PC-9 (cell line): Measurements from ENCODE around the gene CDC42BPG. TPM values are rescaled to one million over a fixed set of nuclear protein-coding genes. Genes with fewer than 3 reads are reported as not detected.

Experiments
- BruUV-seq: library from RNA; stranded (reverse); fragments of 400-500 nt; replicated peaks from 2 replicates; lab custom pipeline; 2021; lab: Mats Ljungman, UMichigan
- CTCF ChIA-PET: fragments of 300-600 bp; sonication (Branson Sonifier 250); formaldehyde crosslinking; loops from one replicate; lab custom pipeline; 2022; ENCODE audit warnings: antibody characterized with exemption; lab: Charles Lee
- POLR2A ChIA-PET: fragments of 300-600 bp; sonication (Branson Sonifier 250); formaldehyde crosslinking; loops from one replicate; lab custom pipeline; 2022; ENCODE audit warnings: antibody characterized with exemption; ENCODE audit not compliant: unreplicated experiment; lab: Charles Lee
- DNase-seq, 2 experiments: peaks; one replicate each; pipeline versions ENCODE4 v3.0.0 to v3.0.0-alpha.2; 2015 to 2022; ENCODE audit warnings: mixed read lengths in 1 of 2
- H2AFZ ChIP-seq: fragments of 200-600 bp; sonication (generic); 2 replicates; pipeline ENCODE4 v1.8.1; 2017; ENCODE audit warnings: antibody characterized with exemption
- H3F3A ChIP-seq: fragments of 200-600 bp; sonication (generic); 2 replicates; pipeline ENCODE4 v1.8.1; 2017; ENCODE audit warnings: antibody characterized with exemption, mild to moderate bottlenecking, low read depth; ENCODE audit not compliant: insufficient read depth
- H3K27ac ChIP-seq: fragments of 200-600 bp; sonication (generic); 2 replicates; pipeline ENCODE4 v1.6.1; 2016; ENCODE audit warnings: mixed run types
- H3K27me3 ChIP-seq: fragments of 200-600 bp; sonication (generic); 2 replicates; pipeline ENCODE4 v1.6.1; 2016; ENCODE audit warnings: low read depth, mixed run types; ENCODE audit not compliant: insufficient read depth
- H3K36me3 ChIP-seq: fragments of 200-600 bp; sonication (generic); 2 replicates; pipeline ENCODE4 v1.6.1; 2016; ENCODE audit warnings: low read depth, mixed run types
- H3K4me1 ChIP-seq: fragments of 200-600 bp; sonication (generic); replicated peaks from 2 replicates; pipeline ENCODE4 v1.6.1; 2016; ENCODE audit warnings: mixed run types; ENCODE audit not compliant: insufficient read depth
- H3K4me2 ChIP-seq: fragments of 200-600 bp; sonication (generic); 2 replicates; pipeline ENCODE4 v1.6.1; 2017; ENCODE audit warnings: mixed run types
- H3K4me3 ChIP-seq: fragments of 200-600 bp; sonication (generic); 2 replicates; pipeline ENCODE4 v1.6.1; 2016; ENCODE audit warnings: mixed run types
- H3K79me2 ChIP-seq: fragments of 200-600 bp; sonication (generic); 2 replicates; pipeline ENCODE4 v1.6.1; 2017; ENCODE audit warnings: low read depth, mixed run types
- H3K9me2 ChIP-seq: fragments of 200-600 bp; sonication (generic); 2 replicates; pipeline ENCODE4 v1.8.1; 2017; ENCODE audit warnings: mild to moderate bottlenecking; ENCODE audit not compliant: insufficient read depth
- H3K9me3 ChIP-seq: fragments of 200-600 bp; sonication (generic); 2 replicates; pipeline ENCODE4 v1.8.1; 2016; ENCODE audit warnings: low read depth; ENCODE audit not compliant: insufficient read depth
- H4K20me1 ChIP-seq: fragments of 200-600 bp; sonication (generic); 2 replicates; pipeline ENCODE4 v1.8.1; 2017; ENCODE audit not compliant: insufficient read depth
- EZH2 ChIP-seq: fragments of 200-600 bp; sonication (generic); IDR thresholded peaks from 2 replicates; pipeline ENCODE4 v1.8.0; 2017; ENCODE audit warnings: antibody characterized with exemption, low read depth
- intact Hi-C: fragments of 100-400 bp; cut with micrococcal nuclease; formaldehyde crosslinking; loops from one replicate; pipeline ENCODE4 v1.10.0; 2022; ENCODE audit not compliant: unreplicated experiment
- total RNA-seq: library from RNA; stranded (reverse); gene quantifications from 2 replicates; pipeline ENCODE4 v1.2.3, GENCODE V29; 2021
- TF ChIP-seq, protein P1 (sequence below): fragments of 200-600 bp; sonication (generic); conservative IDR thresholded peaks from 2 replicates; pipeline ENCODE4 v1.6.1; 2017; ENCODE audit warnings: mixed run types, antibody characterized with exemption, mild to moderate bottlenecking, moderate library complexity

CDC42BPG gene
- total RNA-seq, 1 experiment from 2014 or later, result 31.3 TPM

DNA sequence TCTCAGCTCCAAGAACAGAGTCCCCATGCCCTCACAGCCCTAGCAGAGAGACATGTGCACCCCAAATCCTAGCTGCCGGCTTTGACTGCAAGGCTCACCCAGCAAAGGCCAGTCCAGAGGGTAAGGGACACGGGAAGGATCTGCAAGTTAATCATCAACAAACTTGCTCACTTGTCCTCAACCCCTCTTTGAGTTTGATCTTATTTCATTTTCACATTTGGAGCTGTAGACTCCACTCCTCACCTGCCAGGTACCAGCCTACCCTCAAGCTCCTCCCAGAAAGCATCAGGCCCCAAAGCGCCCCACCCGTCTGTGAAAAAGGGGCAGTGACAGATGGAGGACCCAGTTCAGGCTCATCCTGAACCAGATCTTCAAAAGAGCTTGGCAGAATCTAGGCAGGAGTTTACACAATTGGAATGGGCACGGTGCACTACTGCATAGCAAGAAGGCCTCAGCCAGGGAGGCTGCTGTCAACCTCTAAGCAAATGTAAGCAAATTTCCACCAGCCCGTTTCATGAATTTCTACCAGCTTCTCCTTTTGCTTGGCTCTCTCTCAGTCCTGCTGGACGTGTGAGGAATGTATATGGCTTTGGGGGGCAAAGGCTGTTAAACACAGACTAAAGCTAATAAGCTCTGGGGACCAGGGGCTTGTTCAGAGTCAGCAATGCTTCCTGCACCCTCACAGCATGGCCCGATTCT lies 28.5 kb upstream of the CDC42BPG start:
- peaks cover 72% of the 10 kb centered on the region for H4K20me1 ChIP-seq
- TF ChIP-seq, protein P1, sequence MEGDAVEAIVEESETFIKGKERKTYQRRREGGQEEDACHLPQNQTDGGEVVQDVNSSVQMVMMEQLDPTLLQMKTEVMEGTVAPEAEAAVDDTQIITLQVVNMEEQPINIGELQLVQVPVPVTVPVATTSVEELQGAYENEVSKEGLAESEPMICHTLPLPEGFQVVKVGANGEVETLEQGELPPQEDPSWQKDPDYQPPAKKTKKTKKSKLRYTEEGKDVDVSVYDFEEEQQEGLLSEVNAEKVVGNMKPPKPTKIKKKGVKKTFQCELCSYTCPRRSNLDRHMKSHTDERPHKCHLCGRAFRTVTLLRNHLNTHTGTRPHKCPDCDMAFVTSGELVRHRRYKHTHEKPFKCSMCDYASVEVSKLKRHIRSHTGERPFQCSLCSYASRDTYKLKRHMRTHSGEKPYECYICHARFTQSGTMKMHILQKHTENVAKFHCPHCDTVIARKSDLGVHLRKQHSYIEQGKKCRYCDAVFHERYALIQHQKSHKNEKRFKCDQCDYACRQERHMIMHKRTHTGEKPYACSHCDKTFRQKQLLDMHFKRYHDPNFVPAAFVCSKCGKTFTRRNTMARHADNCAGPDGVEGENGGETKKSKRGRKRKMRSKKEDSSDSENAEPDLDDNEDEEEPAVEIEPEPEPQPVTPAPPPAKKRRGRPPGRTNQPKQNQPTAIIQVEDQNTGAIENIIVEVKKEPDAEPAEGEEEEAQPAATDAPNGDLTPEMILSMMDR, result no peak
- no peak for TF ChIP-seq EZH2
- no peak overlapping the region for H3K27ac ChIP-seq
- ChIA-PET POLR2A (interaction anchor here (0.7 kb wide), 1 partner anchor 555 kb away, joined by 4 read pairs; the partner anchor contains the start of gene PRDX5), CTCF (interaction anchor here (0.6 kb wide), 1 partner anchor 587 kb away, joined by 11 read pairs; the partner anchor contains the start of gene GPR137)
- peaks cover 97% of the 10 kb centered on the region for H3K79me2 ChIP-seq
- no peaks in the 10 kb centered on the region for H3K9me2 ChIP-seq
- DNase-seq, result no peak
- H3K4me2 ChIP-seq, result no peak overlapping the region
- H3K9me3 ChIP-seq, result no peaks in the 10 kb centered on the region
- H2AFZ ChIP-seq, result no peak overlapping the region
- no TSS peak for BruUV-seq
- intact Hi-C loops, result no loop called here
- no peak overlapping the region for H3K4me3 ChIP-seq
- peaks cover 64% of the 10 kb centered on the region for H3K4me1 ChIP-seq
- H3K27me3 ChIP-seq, result no peaks in the 10 kb centered on the region
- H3K36me3 ChIP-seq, result peaks cover 25% of the 10 kb centered on the region
- peaks cover 37% of the 10 kb centered on the region for H3F3A ChIP-seq

DNA sequence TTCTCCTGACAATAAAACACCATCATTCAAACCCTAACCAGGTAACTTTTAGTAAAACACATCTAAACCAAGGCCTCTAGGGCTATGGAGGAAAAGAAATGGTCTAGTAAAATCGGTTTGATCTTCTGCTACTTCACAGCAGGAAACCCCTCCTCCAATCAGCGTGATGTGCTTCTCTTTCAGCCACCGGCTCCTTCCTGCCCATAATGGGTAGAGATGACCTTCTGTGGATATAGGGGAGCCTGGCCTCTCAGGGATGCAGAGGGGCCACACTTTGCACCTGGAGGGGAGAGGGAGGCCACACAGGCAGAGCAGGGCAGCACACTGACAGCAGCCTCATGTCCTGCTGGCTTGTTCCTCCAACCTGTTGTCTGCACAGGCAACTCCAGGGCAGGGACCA lies 27.0 kb upstream of the CDC42BPG start:
- ChIA-PET CTCF (no interaction called here), POLR2A (no interaction called here)
- Histone ChIP-seq H3K27me3 (no peaks in the 10 kb centered on the region), H3K4me2 (no peak overlapping the region; the same call in 1 of the 2 replicates), H3F3A (peaks cover 29% of the 10 kb centered on the region), H3K4me3 (no peak overlapping the region), H4K20me1 (peaks cover 76% of the 10 kb centered on the region), H3K27ac (no peak overlapping the region), H3K4me1 (peaks cover 61% of the 10 kb centered on the region), H3K9me3 (no peaks in the 10 kb centered on the region), H3K9me2 (no peaks in the 10 kb centered on the region), H3K79me2 (peaks cover 99% of the 10 kb centered on the region), H3K36me3 (peaks cover 25% of the 10 kb centered on the region), H2AFZ (no peak overlapping the region)
- no TSS peak for BruUV-seq
- intact Hi-C loops, result no loop called here
- no peak for DNase-seq
- TF ChIP-seq, protein P1, result no peak
- TF ChIP-seq EZH2, result no peak

DNA sequence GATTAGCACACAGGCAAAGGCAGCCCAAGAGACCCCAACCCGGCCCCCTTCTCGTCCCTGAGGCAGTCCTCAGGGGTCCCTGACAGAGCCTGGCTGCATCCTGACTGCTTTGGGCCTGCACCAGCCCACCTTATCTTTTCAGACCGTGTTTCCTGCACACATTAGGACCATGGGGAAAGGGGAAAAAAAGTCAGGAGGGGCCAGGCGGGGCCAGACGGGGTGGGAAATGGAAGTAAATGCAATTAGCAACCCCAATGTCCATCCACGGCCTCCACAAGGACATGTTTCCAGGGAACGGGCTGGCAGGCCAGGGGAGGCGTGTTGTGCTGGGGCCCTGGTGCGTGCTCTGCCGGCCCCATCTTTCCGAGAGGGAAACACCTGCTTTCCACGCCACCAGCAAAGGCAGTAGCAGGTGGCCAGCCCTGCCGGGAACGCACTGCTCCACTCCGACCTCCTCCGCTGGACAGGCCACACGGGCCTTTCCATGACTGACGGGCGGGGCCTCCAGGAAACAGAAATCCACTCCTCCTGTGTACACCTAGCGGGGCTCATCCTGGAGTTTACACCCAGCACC lies 26.5 kb upstream of the CDC42BPG start:
- Histone ChIP-seq H3K9me3 (no peaks in the 10 kb centered on the region), H3K79me2 (peaks cover 99% of the 10 kb centered on the region), H3K36me3 (peaks cover 29% of the 10 kb centered on the region), H3K4me3 (no peak overlapping the region), H4K20me1 (peaks cover 75% of the 10 kb centered on the region), H3K9me2 (no peaks in the 10 kb centered on the region), H3F3A (peaks cover 29% of the 10 kb centered on the region), H3K27me3 (no peaks in the 10 kb centered on the region), H3K27ac (0 out of 2 replicates have a peak overlapping the region, but pooled peaks have one; percentile 7), H2AFZ (no peak overlapping the region), H3K4me1 (peaks cover 61% of the 10 kb centered on the region), H3K4me2 (peak overlapping the region; percentile 29; the same call in 1 of the 2 replicates)
- no peak for DNase-seq
- BruUV-seq, result no TSS peak
- ChIA-PET POLR2A (no interaction called here), CTCF (interaction anchor here (1.1 kb wide), 1 partner anchor 23 kb away, joined by 4 read pairs; no protein-coding TSS in a partner anchor)
- intact Hi-C loops, result no loop called here
- TF ChIP-seq, protein P1, result no peak
- no peak for TF ChIP-seq EZH2
